AG09309 (cell line): ENCODE data around the gene SPSB2.

ENCODE experiments used
- DNase-seq: peaks from one replicate; pipeline ENCODE4 v3.0.0-alpha.2; 2010; ENCODE audit warnings: low read depth
- H3K4me3 ChIP-seq: 2 replicates; pipeline ENCODE4 v1.5.1; 2011; ENCODE audit warnings: mild to moderate bottlenecking, low read depth, low read length, moderate library complexity; ENCODE audit not compliant: control insufficient read depth
- TF ChIP-seq, protein P1 (sequence below): IDR thresholded peaks from 2 replicates; pipeline ENCODE4 v1.5.1; 2011; ENCODE audit warnings: mild to moderate bottlenecking, low read depth, low read length, inconsistent platforms; ENCODE audit not compliant: insufficient read depth, control insufficient read depth; ENCODE audit errors: missing control alignments

SPSB2 gene

GRCh38 chr12:6826125-6826733 lies 46.9 kb downstream of the SPSB2 start:
- TF ChIP-seq, protein P1, sequence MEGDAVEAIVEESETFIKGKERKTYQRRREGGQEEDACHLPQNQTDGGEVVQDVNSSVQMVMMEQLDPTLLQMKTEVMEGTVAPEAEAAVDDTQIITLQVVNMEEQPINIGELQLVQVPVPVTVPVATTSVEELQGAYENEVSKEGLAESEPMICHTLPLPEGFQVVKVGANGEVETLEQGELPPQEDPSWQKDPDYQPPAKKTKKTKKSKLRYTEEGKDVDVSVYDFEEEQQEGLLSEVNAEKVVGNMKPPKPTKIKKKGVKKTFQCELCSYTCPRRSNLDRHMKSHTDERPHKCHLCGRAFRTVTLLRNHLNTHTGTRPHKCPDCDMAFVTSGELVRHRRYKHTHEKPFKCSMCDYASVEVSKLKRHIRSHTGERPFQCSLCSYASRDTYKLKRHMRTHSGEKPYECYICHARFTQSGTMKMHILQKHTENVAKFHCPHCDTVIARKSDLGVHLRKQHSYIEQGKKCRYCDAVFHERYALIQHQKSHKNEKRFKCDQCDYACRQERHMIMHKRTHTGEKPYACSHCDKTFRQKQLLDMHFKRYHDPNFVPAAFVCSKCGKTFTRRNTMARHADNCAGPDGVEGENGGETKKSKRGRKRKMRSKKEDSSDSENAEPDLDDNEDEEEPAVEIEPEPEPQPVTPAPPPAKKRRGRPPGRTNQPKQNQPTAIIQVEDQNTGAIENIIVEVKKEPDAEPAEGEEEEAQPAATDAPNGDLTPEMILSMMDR = no peak
- H3K4me3 ChIP-seq = no peak overlapping the region
- DNase-seq = no peak

- peak overlapping the region; percentile 34 for H3K4me3 ChIP-seq
- TF ChIP-seq, protein P1 = peak; percentile 97
- peak; percentile 39 for DNase-seq
These were observed 47.5 kb downstream of the SPSB2 start for GRCh38 chr12:6825398-6826124.

DNA sequence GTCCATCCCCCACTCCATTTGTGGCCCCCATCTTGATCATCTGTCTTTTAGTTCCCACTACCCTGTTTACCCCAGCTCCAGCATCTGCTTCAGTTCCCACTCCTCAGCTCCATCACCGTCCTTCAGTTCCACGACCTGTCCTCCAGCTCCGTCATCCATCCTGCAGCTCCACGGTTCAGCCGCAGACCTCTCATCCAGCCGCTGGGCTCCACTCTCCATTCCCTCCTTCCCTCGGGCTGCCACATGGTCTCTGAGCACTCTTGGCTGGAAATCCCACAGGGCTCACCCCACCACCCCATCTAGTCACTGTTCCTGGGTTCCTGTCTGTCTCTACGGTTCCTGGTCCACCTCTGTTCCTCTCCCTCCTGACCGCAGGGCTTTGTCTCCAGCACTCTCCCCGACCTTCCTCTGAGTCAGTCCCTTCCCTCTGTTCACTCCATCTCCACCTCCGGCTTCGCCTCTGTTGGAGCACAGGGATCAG lies 48.2 kb downstream of the SPSB2 start:
- TF ChIP-seq, protein P1 = no peak
- H3K4me3 ChIP-seq = peak overlapping the region; percentile 34
- no peak for DNase-seq

DNA sequence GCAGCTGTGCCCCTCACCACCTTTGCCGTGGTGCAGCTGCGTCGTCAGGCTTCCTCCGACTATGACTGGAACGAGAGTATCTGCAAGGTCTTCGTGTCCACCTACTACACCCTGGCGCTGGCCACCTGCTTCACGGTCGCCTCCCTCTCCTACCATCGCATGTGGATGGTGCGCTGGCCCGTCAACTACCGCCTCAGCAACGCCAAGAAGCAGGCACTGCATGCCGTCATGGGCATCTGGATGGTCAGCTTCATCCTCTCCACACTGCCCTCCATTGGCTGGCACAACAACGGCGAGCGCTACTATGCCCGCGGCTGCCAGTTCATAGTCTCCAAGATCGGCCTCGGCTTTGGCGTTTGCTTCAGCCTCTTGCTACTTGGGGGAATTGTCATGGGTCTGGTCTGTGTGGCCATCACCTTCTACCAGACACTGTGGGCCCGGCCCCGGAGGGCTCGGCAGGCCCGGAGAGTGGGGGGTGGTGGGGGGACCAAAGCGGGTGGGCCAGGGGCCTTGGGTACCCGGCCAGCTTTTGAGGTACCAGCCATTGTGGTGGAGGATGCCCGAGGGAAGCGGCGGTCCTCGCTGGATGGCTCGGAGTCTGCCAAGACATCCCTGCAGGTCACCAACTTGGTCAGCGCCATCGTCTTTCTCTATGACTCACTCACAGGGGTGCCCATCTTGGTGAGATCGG lies 48.9 kb downstream of the SPSB2 start:
- H3K4me3 ChIP-seq = no peak overlapping the region
- DNase-seq = no peak
- TF ChIP-seq, protein P1 = no peak

DNA sequence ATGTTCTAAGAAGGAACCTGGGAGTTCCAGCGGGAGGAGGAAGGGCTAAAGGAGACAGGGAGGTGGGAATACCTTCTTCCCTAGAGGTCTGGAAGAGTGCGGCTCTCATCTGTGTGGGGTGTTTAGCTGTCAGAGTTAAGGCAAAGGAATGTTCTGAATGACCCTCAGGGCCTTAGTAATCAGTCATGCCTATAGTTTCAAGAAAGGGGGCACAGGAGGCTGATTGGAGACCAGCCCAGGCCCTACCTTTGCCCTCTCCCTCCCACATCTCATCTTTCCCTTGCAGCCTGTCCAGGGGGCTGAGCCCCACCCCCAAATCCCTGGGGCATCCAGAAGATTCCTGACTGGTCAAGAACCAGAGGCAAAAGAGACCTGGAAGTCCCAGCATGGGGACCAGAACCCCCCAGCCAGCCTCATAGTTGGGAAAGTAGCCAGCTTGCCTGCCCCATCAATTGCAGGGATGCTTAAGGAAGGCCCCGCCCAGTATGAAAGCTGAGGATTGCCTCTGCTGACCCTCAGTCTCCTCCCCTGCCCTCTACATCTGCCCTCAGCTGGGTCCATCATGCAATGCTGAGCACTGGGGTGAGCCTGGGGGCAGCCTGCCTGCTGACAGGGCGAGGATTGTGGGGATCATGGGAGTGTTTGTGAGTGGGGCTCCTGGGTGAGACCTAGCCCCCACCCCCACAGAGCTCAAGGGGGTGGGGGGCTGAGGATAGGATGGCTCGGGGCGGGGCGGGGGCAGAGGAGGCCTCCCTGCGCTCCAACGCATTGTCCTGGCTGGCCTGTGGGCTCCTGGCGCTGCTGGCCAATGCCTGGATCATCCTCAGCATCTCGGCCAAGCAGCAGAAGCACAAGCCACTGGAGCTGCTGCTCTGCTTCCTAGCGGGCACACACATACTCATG lies 49.7 kb downstream of the SPSB2 start:
- no peak overlapping the region for H3K4me3 ChIP-seq
- DNase-seq = no peak
- TF ChIP-seq, protein P1 = no peak
